ENCODE measurements around the gene AK1.
A peak's percentile ranks its signal among the peaks of the same experiment; 100 is the strongest.

AK1 gene

DNA sequence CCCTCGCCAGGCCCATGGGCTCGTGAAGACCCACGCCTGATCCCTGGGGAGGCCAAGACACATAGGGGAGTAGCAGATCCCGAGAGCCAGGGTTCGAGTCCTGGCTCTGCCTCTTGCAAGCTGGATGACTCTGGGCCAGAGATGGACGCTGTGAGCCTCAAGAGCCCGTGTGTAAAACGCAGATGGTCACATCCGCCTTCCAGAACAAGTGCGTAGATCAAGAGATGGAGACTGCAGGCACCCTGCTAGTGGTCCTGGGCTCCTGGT is 31.1 kb upstream of the AK1 start:
- DNase-seq, result no peak

DNA sequence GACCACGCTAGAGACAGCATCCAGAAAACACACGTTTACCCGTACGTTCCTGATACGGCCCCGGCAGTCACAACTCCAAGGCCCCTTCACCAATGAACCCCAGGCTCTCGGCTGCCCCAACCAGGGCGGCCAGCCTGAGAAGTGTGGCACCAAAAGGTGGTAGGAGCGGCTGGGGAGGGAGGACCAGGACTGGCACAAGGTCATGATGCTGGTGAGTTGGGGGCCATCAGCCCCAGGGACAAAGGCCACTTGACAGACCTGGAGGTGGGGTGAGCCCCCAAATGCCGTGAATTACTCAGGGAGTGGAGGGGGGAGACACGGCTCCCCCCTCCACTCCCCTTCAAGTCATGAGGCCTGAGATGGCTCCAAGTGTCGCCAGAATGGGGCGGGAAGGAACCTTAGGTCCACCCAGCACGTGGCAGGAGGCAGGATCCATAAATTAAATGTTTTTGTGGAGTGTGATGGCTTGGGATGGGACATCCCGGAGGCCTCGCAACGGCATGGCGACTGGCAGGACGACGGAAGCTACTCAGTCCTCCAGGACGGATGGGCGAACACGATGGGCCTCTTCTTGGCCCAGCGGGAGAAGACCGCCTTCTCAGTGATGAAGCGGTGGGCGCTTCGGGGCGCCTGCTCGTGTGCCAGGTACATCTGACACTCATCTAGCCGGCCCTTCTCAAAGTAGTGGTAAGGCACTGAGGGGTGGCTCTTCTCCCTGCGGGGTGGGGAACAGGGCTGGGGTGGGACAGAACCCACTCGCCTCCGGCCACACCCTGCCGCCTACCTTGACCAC is 30.6 kb upstream of the AK1 start:
- DNase-seq, result no peak

- peak in 6 of 14 donors; percentile 11 to 76 (median 52) for DNase-seq
These were observed 28.3 kb upstream of the AK1 start for GRCh38 chr9:127905788-127906191.

DNA sequence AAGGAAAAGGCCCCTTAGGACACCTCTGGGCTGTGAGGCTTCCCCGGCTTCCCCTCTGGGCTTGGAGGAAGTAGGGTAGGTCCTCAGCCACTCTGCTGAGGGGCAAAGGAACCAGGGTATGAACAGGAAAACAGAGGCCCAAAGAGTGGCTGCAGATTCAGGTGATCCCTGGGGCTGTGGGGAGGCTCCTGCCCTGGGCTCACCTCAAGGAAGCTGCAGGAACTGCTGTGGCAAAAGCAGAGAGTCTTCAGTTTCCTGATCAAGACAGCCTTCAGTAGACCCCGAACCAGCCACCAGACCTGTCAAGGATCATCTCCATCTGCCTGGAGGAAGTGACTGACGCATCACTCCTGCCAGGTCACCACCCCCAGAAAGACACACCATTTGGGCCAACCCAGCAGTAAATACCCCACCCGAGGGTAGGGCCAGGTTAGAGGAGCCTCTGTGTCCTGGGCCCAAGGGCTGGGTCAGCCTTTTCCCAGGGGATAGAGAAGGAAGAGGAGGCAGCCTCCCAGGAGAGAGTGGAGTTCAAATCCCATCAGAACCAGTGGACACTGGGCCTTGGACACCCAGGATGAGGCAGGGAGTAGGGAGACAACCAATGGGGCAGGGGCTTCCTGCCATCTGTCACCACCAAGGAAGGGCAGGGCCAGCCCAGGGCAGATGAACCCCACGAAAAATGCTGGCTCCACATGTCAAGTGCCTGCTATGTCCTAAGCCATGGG is 27.7 kb upstream of the AK1 start:
- no peak for DNase-seq

GRCh38 chr9:127904561-127905003 is 27.1 kb upstream of the AK1 start:
- DNase-seq, result peak in 7 of 14 donors; percentile 11 to 57 (median 31)

DNA sequence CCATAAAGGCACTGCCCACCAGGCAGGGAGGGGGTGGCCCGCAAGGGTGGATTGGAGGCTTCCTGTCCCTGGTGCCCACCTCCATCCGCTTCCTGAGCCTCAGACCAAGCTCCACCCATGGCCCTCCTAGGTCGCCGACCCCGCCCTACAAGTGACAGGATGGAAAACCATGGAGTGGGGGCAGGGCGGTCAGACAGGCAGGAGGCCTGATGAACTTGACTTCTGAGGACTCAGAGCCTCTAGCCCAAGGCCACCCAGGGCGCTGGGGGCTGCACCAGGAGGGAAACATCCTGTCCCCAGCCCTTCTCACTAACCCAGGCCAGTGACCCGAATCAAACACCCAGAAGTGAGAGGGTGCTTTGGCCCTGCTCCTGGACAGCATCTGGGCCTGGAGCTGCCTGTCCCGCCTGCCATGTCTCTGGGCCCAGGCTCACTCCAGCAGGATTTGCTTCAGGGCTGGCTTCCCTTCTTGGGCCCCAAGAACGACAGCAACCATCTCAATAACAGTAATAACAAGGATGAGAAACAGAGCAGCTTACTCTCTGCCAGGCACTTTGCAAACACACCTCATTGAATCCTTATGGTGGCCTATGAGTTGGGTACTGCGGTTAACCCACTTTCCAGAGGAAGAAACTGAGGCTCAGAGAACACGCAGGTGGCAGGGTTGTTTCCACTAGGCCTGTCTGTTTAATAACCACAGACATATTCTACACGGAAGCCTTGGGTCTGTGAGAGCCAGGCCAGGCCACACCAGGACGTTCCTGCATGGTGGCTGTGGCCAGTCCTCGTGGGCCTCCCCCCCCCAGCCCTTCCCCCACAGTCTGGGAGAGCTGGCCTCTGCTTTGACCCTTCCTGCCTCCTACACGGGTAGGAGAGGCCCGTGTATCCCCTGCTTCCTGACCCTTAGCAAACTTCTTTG is 26.3 kb upstream of the AK1 start:
- no peak for DNase-seq

DNA sequence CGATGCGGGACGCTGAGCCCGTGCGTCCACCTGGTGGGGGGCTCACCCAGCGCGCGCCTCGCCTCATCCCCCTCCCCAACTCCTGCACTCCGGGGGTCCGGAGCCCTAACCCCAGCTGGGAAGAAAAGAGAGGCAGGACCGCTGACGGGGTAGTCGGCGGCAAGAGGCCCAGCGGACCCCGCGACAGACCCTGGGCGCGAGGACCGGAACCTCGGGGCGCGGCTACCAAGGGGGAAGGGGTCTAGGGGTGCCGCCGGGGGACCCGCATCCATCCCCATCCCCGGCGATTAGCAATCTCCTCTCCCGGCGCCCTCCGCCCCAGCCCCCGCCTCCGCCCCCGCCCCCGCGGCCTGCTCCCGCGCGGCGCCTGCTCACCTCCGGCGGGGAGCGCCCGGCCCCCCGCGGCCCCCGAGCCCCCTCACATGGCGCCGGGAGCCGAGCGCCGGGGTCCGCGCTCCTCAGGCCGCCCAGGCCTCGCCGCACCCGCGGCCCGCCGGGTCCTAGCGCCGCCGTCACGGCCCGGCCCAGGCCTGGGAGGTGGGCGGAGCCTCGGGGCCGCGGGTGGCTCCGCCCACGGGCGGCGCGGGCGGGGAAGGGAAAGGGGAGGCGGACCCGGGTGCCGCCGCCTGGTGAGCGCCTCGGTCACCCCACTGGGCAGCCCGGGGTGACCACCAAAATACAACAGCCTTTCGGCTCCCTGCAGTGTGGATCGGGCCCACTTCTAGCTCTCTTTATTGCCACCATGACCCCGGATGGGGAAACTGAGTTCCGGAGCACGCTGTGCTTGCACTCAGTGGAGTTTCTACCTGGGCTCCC is 21.9 kb upstream of the AK1 start, which contains the start of gene ST6GALNAC6:
Gene ST6GALNAC6 (minus strand): TSS at position 476 of the 816 bp plus-strand sequence. CDS start 1,622 bp downstream, outside the sequence.
- DNase-seq, result peak in 10 of 14 donors; percentile 30 to 83 (median 54)

- DNase-seq, result peak in 5 of 14 donors; percentile 32 to 64 (median 52)
These were observed 21.1 kb upstream of the AK1 start for GRCh38 chr9:127898433-127899127.

DNA sequence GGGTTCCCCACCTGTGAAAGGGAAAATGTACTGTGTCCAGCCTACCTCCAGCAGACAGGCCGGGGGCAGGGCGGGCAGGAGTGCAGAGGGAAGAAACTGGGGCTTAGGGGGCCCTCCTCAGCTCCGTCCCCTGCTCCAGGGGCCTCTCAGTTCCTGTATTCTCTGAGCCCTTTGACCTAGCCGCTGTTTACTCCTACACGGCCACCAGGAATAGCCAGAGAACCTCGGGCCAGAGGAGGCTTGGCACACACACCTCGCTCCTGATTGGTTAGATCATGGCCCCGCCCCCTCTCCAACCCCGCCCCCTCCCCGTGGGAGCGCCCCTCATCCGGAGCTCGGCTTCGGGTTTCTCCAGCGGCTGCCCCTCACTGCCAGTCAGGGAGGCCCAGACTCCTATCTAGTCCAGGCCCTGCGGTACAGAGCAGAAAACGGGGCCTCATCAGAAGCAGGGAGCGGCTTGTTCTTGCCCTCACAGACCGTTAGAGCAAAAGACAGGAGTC is 19.8 kb upstream of the AK1 start:
- peak in 12 of 14 donors; percentile 32 to 92 (median 75) for DNase-seq

DNA sequence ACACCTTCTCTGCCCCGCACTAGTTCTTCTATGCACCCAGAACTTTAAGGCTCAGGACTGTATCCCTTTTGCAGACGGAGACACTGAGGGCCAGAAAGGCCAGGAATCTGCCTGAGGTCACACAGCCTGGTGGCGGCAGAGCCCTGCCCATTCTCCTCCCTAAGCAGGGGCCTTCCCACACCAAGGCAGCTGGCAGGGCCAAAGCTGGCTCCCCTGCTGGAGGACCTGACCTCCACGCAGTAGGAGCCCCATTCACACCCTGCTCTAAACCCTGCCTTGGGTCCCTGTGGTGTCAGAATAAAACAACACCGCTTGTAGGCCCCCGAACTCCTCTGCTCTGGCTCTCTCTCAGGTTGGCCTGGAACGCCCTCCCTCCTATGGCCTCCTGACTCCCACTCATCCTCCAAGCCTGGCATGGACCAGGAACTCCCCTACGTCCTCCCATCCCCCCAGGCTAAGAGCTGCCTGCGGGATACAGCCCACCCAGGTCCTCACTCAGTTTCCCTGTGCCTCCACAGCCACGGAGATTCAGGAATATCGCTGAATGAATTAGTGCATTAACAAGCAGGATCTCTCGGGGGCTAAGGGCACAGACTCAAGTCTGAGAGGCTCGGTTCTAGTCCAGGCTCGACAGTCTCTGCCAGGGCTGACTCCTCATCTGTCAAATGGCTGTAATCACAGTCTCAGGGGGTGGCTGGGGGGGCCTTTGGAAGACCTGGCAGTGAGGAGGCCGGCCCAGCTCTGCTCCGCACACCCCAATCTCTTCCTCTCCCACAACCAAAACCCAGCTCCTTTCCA is 19.1 kb upstream of the AK1 start:
- no peak for DNase-seq

DNA sequence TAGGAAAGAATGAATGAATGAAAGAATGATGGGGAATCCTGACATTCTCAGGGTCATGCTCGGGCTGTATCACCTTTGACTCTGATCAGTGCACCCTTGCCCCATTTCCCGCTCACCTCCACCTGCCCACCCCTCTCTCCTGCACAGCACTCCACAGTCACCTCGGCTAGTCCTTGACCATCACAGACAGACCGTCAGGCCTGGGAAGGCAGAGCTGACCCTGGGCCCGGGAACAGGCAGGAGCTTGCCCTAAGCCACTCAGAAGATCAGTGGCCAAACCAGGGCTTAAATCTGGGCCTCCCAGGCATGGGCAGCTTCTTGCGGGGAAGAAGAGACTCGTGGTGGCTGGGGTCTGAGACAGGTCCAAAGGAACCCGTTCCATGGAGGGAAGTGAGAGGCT is 18.3 kb upstream of the AK1 start:
- no peak for DNase-seq

GRCh38 chr9:127893392-127893791 is 15.9 kb upstream of the AK1 start:
- no peak for DNase-seq

DNA sequence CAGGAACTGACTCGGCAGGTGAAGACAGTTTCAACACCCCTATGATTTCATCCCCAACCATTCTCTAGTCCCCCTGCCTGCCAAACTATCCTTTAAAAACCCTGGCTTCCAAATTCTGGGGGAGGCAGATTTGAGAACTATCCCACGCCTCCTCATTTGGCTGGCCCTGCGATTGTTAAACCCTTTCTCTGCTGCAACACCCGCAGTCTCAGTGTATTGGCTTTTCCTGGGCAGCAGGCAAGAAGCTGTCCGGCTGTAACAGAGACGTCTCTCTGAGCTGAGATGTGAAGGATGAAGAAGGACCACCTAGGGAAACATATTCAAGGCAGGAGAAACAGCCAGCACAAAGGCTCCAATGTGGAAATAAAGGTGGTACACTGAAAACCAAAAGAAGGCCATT is 15.4 kb upstream of the AK1 start:
- DNase-seq, result no peak

DNA sequence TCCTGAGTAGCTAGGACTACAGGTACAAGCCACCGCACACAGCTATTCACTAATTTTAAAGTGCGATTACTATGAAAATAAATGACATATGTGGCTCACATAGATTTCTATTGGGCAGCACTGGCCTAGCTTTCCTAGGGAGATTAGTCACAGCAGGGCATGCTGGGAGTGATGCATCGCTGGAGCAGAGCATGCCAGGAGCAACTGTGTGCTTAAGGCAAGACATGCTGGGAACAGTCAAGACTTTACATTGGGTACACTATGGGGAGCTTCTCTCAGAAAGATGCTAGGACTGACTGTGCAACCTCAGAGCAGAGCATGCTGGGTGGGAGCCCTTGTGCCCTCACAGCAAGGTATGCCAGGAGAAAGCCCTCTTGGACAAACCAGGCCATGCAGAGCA is 12.6 kb upstream of the AK1 start:
- no peak for DNase-seq

DNA sequence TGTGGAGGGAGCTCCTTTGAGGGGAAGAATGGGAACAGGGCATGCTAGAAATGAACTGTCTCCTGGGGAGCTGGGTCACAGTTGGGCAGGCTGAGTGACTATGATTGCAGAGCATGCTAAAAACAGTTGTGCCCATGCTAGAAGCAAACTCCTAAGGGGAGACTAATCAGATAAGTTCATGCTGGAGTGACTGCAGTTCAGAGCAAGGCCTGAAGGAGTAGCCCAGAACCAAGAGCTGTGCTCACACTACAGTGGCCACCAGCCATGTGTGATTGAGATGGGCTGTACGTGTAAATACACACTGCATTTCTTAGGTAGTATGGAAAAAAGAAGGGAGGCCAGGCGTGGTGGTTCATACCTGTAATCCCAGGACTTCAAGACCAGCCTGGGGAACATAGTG is 10.3 kb upstream of the AK1 start:
- DNase-seq, result no peak

DNA sequence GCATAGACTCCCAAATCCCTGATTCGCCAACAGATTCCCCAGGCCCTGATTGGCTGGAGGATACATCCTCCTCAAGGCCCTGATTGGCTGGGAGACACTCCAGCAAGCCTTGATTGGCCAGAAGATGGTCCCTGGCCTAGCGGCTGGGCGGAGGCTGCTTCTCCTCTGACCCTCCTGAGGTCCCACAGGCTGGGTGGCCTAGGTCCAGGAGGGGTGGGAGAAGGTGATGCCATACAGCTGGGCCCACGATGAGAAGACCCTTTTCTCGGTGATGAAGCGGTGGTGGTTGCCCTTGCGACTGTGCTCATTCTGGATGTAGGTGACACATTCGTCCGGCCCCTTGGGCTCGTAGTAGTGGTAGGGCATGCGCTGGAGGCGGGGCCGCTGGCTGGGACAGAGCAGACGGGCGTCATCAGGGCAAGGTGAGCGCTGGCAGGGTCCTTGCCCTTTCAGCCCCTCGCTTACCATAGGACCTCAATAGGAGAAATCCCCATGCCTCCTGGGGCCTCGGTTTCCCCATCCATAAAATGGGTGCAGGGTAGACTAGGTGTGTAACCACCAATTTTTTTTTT is 9.0 kb upstream of the AK1 start:
- DNase-seq, result no peak

DNA sequence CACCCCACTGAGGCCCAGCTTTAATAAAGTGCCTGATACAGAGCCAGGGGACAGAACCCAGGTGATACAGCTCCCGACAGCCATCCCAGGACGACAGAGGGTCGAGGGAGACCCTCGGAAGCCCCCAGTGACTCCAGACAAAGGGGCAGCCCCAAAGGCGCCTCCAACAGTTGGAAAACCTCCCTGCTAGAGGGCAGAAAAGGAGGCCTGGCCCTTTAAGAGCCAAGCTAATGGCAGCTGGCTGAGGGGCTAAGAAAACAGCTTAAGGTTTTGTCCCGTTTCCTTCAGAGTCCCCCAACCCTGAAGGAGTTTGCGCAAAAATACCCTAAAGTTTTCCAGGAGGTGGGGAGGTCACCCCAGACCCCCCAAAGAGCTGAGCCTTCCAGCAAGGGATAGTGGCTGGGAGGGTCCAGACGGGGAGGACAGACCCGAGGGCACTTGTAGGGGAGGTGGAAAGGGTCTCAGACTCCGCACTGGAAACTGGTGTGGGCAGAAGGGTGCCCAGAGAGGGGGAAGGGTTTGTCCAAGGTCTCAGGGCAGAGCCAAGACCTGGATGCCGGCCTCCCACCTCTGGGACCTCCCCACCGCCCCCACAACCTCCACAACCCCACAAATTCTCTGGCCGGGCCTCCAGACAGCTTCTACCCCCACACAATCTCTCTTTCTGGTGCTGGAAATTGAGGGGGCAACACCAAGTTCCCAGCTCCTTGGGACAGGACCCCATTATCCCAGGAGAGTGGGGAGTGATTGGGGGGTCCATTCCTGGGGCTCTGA is 8.2 kb upstream of the AK1 start:
- no peak for DNase-seq

- DNase-seq, result no peak
These were observed 7.6 kb upstream of the AK1 start for GRCh38 chr9:127884976-127885490.

DNA sequence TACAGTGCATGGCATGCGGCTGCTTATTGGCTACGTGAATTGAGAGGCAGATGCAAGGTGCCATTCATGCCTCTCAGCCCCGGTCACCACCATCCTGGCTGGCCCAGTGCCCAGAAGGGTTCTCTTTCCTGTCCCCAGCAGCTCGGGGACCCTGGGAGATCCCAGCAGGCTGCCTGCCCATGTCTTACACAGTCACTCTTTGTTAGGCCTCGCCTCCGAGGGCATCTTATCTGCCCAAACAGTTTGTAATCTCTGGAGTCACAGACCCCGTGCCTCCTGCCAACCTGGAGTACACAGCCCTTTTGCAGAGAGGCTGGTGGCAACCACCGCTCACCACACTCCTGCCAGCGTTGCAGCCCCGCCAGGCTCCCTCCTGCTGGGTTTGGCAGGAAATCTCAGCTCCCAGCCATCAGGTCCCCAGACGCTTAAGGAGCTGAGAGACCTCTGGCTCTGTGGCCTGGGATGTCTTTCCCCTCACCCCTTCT is 7.0 kb upstream of the AK1 start:
- peak in 2 of 14 donors; percentile 37 to 54 for DNase-seq
